ENCODE results near the gene SFMBT1.

The SFMBT1 gene

GRCh38 chr3:53016236-53016635 lies 29.6 kb downstream of the SFMBT1 start:
- H3K4me3 ChIP-seq (replicated peaks; ENCODE audit: low read depth, low read length), result no peak overlapping the region
- DNase-seq (ENCODE audit: low read depth), result no peak
- TF ChIP-seq, protein P1, sequence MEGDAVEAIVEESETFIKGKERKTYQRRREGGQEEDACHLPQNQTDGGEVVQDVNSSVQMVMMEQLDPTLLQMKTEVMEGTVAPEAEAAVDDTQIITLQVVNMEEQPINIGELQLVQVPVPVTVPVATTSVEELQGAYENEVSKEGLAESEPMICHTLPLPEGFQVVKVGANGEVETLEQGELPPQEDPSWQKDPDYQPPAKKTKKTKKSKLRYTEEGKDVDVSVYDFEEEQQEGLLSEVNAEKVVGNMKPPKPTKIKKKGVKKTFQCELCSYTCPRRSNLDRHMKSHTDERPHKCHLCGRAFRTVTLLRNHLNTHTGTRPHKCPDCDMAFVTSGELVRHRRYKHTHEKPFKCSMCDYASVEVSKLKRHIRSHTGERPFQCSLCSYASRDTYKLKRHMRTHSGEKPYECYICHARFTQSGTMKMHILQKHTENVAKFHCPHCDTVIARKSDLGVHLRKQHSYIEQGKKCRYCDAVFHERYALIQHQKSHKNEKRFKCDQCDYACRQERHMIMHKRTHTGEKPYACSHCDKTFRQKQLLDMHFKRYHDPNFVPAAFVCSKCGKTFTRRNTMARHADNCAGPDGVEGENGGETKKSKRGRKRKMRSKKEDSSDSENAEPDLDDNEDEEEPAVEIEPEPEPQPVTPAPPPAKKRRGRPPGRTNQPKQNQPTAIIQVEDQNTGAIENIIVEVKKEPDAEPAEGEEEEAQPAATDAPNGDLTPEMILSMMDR (IDR thresholded peaks at IDR 0.05; ENCODE audit: low read length, missing control alignments), result no peak

DNA sequence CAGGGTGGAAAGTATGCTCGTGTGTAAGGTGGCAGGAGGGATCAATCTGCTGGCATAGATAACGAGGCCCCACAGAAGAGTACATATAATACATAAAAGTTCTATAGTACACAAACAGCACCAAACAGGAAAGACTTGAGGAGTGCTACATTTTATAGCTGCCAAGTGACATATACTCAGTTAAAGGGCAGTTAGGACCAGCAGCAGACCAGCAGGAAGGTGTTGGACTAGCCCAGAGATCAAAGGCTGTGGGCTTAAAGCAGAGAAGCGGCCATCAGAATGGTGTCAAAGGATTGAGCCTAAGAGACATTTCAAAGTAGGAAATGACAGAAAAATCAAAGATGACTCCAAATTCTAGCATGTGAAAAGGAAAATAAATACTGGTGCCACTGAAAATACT lies 34.5 kb downstream of the SFMBT1 start:
- TF ChIP-seq, protein P1 (IDR thresholded peaks at IDR 0.05; ENCODE audit: low read length, missing control alignments), result no peak
- DNase-seq (ENCODE audit: low read depth), result no peak

GRCh38 chr3:53009826-53010539 lies 35.9 kb downstream of the SFMBT1 start:
- H3K4me3 ChIP-seq (replicated peaks; ENCODE audit: low read depth, low read length), result no peak overlapping the region
- no peak for DNase-seq (ENCODE audit: low read depth)
- TF ChIP-seq, protein P1 (IDR thresholded peaks at IDR 0.05; ENCODE audit: low read length, missing control alignments), result no peak

More for the DNA sequence above, 34.5 kb downstream of the SFMBT1 start:
- no peak overlapping the region for H3K4me3 ChIP-seq (replicated peaks; ENCODE audit: low read depth, low read length)

DNA sequence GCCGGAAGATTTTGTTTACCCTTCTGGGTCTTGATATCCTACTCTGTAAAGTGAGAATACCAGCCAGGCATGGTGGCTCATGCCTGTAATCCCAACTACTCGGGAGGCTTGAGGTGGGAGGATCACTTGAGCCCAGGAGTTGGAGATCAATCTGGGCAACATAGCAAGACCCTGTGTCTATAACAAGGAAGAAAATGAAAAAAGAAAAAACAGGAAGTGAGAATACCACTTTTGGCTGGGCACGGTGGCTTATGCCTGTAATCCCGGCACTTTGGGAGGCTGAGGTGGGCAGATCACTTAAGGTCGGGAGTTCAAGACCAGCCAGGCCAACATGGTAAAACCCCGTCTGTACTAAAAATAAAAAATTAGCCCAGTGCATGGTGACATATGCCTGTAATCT lies 36.9 kb downstream of the SFMBT1 start:
- TF ChIP-seq, protein P1 (IDR thresholded peaks at IDR 0.05; ENCODE audit: low read length, missing control alignments), result no peak
- no peak for DNase-seq (ENCODE audit: low read depth)
- H3K4me3 ChIP-seq (replicated peaks; ENCODE audit: low read depth, low read length), result no peak overlapping the region

- H3K4me3 ChIP-seq (replicated peaks; ENCODE audit: low read depth, low read length), result no peak overlapping the region
- no peak for DNase-seq (ENCODE audit: low read depth)
- TF ChIP-seq, protein P1 (IDR thresholded peaks at IDR 0.05; ENCODE audit: low read length, missing control alignments), result no peak
Measured at GRCh38 chr3:53005854-53006513, 39.9 kb downstream of the SFMBT1 start.

DNA sequence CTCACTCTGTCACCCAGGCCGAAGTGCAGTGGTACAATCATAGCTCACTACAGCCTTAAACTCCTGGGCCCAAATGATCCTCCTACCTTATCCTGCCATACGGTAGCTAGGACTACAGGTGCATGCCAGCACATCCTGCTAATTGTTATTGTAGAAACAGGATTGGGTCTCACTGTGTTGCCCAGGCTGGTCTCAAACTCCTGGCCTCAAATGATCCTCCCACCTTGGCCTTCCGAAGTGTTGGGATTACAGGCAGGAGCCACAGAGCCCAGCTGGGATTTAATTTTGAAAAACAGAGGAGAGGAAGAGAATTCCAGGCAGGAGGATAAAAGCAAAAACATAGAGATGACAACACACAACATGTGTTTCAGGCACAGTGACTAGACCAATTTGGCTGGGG lies 40.5 kb downstream of the SFMBT1 start:
- no peak overlapping the region for H3K4me3 ChIP-seq (replicated peaks; ENCODE audit: low read depth, low read length)
- TF ChIP-seq, protein P1 (IDR thresholded peaks at IDR 0.05; ENCODE audit: low read length, missing control alignments), result no peak
- DNase-seq (ENCODE audit: low read depth), result no peak

Measured in fibroblast of pulmonary artery (primary cell).